Activated CD4-positive, alpha-beta T cell treated with anti-CD3 and anti-CD28 coated beads, Interleukin-2, amount 10 ng/mL, durations not matched to agents 24 days and 14 days (primary cell): ENCODE data around the gene NDUFV2. TPM values are rescaled to one million over a fixed set of nuclear protein-coding genes. Genes with fewer than 3 reads are reported as not detected.

Experiments used
- DNase-seq: peaks from one replicate; pipeline ENCODE4 v3.0.0; 2022
- H3K27ac Mint-ChIP-seq: one replicate; pipeline ENCODE4 v1.8.0; 2022; ENCODE audit warnings: mild to moderate bottlenecking, mixed read lengths
- H3K27me3 Mint-ChIP-seq: one replicate; pipeline ENCODE4 v1.8.0; 2022; ENCODE audit warnings: mixed read lengths
- H3K36me3 Mint-ChIP-seq: one replicate; pipeline ENCODE4 v1.8.0; 2022; ENCODE audit warnings: low read depth, mild to moderate bottlenecking, mixed read lengths
- H3K4me1 Mint-ChIP-seq: one replicate; pipeline ENCODE4 v1.8.0; 2021; ENCODE audit warnings: mixed read lengths
- H3K4me3 Mint-ChIP-seq: one replicate; pipeline ENCODE4 v1.8.0; 2022; ENCODE audit warnings: mild to moderate bottlenecking, moderate library complexity, mixed read lengths
- H3K9me3 Mint-ChIP-seq: one replicate; pipeline ENCODE4 v1.8.0; 2021; ENCODE audit warnings: mixed read lengths
- intact Hi-C: fragments of 100-400 bp; cut with micrococcal nuclease; formaldehyde crosslinking; loops from one replicate; pipeline ENCODE4 v1.15.1; 2023
- total RNA-seq: library from RNA; stranded (reverse); gene quantifications from 2 replicates; pipeline ENCODE4 v1.2.3, GENCODE V29; 2022

Gene NDUFV2
- total RNA-seq, 1 donor from 2014 or later: 360 TPM

DNA sequence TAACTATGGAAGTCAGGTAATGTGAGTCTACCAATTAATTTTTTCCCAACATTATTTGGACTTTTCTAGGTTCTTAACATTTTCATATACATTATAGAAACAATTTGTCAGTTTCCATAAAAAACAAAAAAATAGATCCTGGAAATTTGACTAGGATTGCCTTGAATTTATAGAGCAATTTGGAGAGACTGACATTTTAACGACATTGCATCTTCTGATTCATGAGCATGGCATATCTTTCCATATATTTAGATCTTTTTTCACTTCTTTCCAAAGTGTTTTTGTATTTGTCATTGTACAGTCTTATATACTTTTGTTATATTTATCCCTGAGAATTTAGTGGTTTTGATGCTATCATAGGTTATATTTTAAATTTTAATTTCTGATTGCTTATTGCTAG lies 76.1 kb downstream of the NDUFV2 start:
- peaks cover 18% of the 10 kb centered on the region for H3K4me1 Mint-ChIP-seq
- H3K4me3 Mint-ChIP-seq: no peak overlapping the region
- intact Hi-C loops: no loop called here
- peaks cover 43% of the 10 kb centered on the region for H3K36me3 Mint-ChIP-seq
- H3K9me3 Mint-ChIP-seq: no peaks in the 10 kb centered on the region
- no peak for DNase-seq
- no peaks in the 10 kb centered on the region for H3K27me3 Mint-ChIP-seq
- H3K27ac Mint-ChIP-seq: no peak overlapping the region

- H3K4me3 Mint-ChIP-seq: no peak overlapping the region
- intact Hi-C loops: no loop called here
- H3K27me3 Mint-ChIP-seq: no peaks in the 10 kb centered on the region
Observed at GRCh38 chr18:9181275-9181674, 78.8 kb downstream of the NDUFV2 start.

DNA sequence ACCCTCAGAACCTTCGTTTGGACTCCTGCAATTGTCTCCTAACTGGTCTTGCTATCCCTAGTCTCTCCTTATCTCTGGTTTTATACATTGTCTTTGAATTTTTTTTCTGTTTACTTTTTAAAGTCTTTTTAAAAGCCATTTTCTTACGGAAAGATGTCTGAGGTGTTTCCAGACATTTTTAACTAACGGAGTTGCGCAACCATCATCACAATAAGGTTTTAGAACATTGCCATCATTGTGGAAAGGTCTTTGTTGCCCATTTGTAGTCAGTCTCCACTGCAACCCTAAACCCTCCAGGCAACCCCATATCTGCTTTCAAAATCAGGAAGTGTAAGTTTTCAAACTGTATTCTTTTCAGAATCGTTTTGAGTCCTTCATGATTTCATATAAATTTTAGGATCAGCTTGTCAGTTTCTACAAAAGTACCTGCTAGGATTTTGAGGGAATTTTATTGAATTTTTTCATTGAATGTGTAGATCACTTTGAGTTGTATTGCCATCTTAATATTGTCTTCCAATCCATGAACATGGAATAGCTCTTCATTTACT lies 80.4 kb downstream of the NDUFV2 start:
- Mint-ChIP-seq H3K4me1 (peaks cover 24% of the 10 kb centered on the region), H3K9me3 (no peaks in the 10 kb centered on the region), H3K27me3 (no peaks in the 10 kb centered on the region), H3K4me3 (no peak overlapping the region), H3K27ac (peak overlapping the region; percentile 12), H3K36me3 (peaks cover 54% of the 10 kb centered on the region)
- intact Hi-C loops: no loop called here
- no peak for DNase-seq

More at GRCh38 chr18:9181275-9181674, 78.8 kb downstream of the NDUFV2 start:
- Mint-ChIP-seq H3K36me3 (peaks cover 55% of the 10 kb centered on the region), H3K27ac (no peak overlapping the region), H3K9me3 (no peaks in the 10 kb centered on the region), H3K4me1 (peaks cover 27% of the 10 kb centered on the region)
- DNase-seq: no peak

Other genes with a start within 250 kb of the NDUFV2 start
- 60.8 TPM in 2 replicates for gene ANKRD12, start 34.1 kb downstream of the NDUFV2 start, total RNA-seq
- gene TWSG1, start 232.1 kb downstream of the NDUFV2 start, total RNA-seq: 9.9 and 10.1 TPM in 2 replicates